HG03045 (cell line): ENCODE measurements around the gene SPECC1L.

Source experiments
- ATAC-seq: cut with Tn5 transposase; IDR thresholded peaks from one replicate; pipeline ENCODE4 v1.9.1; 2021; ENCODE audit warnings: mild to moderate bottlenecking, moderate library complexity; ENCODE audit not compliant: unreplicated experiment

The SPECC1L gene

GRCh38 chr22:24424901-24425775 is 154.5 kb downstream of the SPECC1L start:
- ATAC-seq: no peak

DNA sequence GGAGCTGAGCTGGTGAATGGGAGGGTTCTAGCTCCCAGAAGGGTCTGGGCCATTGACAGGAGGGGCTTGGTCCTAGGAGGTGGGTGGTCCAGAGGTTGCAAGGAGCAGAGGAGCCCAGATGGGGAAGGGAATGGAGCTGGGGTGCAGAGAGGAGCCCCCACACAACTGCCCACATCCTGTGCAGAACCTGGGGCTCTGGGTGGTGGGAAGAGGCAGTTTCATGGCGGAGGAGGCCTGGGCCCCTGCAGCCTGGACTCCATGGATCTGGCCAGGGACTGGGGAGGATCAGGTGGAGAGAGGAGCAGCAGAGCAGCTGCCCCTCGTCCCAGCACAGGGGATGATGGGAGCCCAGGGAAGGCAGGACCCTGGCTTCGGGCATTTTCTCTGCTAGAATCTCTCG is 155.8 kb downstream of the SPECC1L start:
- no peak for ATAC-seq

- no peak for ATAC-seq
Measured at GRCh38 chr22:24426851-24427499, 156.3 kb downstream of the SPECC1L start.

DNA sequence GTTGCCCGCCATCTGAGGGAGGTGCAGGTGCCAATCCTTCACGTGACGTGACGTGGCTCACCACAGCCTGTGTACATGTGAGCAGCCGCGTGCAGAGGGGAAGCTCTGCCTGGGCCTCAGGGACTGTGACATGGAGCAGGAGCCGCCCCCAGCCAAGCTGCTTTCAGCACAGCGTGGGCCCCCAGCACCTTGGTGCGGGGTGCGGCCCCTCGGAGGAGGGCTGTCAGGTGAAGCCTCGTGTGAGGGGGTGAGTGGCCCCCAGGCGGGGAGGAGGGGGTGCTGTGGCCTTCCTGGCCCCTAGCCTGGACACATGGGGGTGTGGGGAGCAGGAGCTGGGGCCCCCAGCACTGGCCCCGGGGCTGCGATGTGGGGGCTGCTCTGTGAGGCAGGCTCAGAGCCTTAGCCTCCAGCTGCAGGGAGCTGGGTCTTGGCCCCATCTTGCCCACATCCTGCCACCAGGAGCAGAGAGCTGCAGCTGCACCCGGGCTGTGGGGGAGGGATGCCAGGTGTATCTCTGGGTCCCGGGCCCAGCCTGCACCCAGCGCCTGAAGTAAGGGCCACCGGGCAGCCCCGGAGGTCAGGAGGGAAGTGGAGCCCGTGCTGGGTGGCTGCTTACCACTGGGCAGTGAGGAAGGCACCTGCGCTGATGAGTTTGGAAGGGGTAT is 157.0 kb downstream of the SPECC1L start, which contains the start of gene ADORA2A:
TSS of gene ADORA2A (plus strand) at position 100 of the 665 bp plus-strand sequence. CDS start 5,806 bp downstream, outside the sequence.
- ATAC-seq: peak; percentile 51

- ATAC-seq: no peak
Measured at GRCh38 chr22:24428751-24429410, 158.2 kb downstream of the SPECC1L start.

GRCh38 chr22:24429411-24430365 is 159.1 kb downstream of the SPECC1L start:
- ATAC-seq: no peak

DNA sequence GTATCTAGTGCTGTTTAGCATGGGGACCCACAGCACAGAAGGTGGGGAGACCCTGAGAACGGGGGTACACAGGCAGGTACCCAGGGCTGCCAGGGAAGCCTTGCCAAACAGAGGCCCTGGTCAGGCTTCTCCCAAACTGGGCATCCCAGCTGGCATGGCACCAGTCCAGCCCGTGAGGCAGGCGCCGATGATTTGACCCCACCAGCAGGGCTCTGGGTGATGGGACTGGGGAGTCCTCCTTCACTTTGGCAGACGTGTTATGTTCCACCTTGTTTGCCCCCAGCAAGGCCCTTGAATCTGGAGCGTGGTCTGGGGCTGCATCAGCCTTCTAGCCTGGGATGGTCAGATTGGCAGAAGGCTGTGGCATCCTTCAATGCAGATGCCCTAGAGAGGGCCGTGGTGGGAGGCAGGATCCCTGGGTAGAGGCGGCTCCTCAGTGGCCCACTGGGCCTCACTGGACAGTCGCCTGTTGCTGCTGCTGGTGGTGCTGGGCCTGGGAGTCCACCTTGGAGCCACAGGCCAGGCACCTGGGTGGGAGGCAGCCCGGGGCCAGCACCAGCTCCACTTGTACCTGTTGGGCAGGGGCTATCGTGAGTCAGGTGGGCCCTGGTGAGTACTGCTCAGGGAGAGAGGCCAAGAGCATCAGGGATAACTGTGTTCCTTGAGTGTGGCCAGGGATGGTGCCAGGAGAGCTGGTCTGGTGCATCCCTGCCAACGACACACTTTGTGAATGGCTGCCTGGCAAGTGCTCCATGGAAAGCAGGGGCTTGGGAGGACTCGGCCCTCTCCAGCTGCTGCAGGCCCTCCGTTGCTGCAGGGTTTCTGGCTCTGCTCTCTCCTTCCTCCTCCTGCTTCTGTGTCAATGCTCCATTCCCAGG is 160.0 kb downstream of the SPECC1L start:
- no peak for ATAC-seq

DNA sequence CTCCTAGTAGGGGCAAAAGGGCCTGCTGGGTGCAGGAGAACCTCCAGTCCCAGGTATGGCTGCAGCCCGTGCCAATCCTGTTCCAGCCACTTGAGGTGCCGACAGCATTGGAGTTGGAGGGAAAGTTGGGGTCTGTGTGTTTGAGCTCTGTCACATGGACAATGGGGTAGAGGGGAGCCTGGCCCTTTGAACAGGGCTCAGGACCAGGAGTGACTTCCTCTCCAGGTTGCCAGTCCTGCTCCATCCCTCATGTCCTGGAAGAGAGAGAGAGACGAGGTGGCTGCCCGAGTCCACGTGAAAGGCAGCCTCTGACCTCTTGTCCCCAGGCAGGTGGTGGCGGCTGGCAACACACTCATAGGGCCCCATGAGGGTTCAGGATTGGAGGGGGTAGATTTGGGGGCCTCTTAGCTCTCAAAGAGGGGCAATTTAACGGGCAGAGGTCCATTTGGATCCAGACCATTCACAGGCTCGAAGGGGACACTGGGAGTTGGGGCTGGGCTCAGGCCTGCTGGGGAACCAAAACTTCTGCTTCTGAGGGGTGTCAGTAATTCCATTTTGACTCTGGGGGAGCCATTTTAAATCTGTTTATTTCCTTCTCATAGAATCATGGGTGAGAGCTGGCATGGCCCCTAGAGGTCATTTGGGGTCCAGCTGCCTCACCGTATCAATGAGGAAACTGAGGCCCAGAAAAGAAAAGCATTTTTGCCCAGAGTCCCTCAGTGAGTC is 160.8 kb downstream of the SPECC1L start:
- no peak for ATAC-seq

DNA sequence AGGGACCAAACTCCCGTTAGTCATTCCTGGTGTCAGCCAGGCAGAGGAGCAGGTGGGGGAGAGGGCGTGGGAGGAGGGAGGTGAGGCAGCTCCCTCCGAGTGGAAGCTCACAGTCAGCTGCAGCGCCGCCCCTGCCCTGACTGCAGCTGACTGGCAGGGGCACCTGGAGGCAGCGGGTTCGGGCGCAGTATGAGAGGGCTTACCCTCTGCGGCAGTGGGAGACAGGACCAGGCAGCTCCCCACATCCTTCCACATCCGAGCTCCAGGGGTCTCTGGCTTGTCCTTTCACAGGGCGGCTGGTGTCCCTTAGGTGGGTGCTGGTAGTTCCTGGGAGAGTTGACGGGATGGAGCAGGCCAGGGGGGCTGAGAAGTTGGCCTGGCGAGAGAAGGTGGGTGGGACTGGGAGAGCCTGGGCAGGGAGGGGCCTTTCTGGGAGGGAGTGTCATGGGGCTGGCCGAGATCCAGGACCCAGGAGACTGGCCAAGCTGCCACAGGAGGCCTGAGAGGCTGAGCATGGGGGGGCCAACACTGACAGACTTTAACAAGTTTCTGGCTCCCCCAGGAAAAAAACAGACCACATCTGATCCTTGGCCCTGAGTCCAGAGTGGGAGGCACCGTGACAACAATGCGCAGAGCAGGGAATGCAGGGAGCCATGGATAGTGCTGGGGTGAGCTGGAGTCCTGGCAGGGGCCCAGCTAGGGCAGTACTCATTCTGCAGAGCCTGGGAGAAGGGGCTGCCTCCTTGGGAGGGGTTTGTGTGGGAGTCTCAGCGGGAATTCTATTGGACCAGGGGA is 161.6 kb downstream of the SPECC1L start:
- ATAC-seq: no peak

- no peak for ATAC-seq
Measured at GRCh38 chr22:24433001-24433827, 162.6 kb downstream of the SPECC1L start.

DNA sequence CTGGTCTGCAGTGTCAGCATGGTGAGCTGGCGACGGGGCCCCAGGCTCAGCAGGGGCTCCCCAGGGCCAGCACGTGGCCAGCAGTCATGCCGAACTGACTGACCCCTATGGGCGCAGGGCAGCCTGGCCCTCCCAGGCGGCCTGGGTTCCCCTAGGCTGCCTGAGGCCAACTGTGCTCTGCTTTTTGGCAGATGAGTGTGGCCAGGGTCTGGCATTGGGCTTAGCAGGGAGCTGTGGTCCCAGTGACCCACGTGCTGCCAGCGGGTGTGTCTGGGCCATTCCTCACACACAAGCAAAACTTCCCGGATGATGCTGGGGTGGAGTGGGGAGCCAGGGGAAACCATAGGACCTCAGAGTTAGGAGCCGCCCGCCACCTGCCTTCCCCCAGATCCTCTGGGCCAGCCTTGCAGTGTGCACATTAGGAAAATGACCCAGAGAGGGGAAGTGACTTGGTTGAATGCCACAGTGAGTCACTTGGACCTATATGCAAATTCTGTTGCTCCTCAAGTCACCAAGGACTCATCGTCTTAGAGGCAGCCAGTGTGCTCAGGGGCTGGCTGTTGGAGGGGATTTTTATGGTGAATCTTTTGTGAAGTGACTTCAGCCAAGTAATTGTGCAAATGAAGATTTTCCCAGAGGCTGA is 163.3 kb downstream of the SPECC1L start:
- ATAC-seq: peak; percentile 51

DNA sequence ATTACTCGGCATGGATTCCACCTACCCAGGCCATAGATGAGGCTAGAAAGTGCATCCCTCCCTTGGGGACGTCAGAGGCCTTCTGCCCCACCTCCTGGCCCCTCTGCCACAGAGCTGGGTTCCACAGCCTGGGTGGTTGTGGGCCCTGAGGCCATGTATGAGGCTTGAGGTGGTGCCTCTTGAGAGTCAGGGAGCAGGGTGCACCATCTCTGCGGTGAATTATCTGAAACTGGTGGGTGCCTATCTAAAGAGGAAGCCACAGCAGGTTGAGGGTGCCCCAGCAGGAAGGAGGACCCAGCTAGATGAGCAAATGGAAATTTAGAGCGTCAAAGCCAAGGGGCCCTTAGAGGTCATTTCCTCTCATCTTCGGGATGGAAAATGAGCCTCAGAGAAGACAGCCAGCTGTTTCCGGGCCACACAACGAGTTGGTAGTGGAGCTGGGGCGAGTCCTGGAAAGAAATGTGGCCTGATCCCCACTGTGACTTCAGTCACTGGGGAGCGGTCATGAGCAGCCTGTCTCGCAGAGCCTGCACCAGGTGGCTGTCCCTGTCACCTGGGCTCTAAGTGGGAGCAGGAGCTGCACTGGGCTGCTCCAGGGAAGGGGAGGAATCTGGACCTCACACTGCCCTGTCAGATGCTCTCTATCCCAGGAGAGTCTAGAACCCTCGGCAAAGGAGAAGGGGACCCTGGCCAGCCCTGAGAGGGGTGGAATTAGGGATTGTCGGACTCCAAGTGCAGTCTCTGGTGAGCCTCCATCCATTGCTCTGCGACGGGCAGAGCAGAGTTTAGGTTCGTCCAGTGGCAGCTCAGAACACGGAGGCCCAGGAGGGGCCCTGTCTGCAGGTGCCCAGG is 164.1 kb downstream of the SPECC1L start:
- ATAC-seq: peak; percentile 43

- no peak for ATAC-seq
Measured at GRCh38 chr22:24435323-24435645, 164.7 kb downstream of the SPECC1L start.

DNA sequence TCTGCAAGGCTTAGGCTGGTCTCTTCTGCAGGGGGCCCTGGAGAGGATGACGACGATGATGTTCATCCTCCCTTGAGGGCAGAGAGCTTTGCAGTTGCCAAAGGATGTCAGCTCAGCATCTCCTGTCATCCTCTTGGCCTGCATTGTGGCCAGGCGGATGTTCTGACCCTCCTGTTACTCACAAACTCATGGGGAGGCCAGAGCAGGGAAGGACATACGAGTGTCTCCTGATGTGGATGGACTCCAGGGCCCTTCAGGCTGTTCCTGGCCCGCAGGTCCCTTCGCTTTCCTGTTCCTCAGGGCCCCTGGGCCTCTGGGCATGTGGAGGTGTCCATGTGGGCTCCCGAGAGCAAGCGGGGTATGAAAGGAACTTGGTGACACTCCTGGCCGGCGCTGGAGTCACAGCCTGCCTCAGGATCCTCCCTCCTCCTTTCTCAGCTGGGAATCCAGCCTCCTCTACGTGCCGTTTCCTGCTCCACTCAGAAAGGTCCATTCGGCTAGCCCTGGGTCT is 165.3 kb downstream of the SPECC1L start:
- ATAC-seq: no peak

DNA sequence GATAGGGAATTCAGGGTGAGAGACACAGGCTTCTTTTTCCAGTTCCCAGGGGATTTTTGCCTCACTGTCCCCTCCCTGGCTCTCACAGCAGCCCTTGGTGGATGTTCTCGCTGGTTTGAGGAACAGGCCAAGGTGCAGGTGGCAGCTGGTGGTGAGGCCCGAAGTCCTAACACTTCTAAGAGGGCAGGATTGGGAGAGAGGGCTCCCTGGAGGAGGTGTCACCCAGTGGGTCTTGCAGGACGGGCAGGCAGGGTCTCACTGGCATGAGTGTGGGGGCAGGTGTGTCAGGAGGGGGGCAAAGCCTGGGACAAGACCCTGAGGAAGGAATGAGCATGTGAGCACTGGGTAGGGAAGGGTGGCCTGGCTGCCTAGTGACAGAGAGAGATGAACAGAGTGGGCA is 165.9 kb downstream of the SPECC1L start:
- ATAC-seq: no peak
